ENCODE measurements around the gene ZNF813. TPM values are rescaled to one million over a fixed set of nuclear protein-coding genes. Genes with fewer than 3 reads are reported as not detected.
"Not testable (repeated sequence)": the region's sequence is repeated elsewhere in the genome, so short reads cannot be mapped to it uniquely, and the experiment has no call there.

Gene ZNF813
- total RNA-seq, 4 donors from 2014 or later: 2.4 to 4.7 (median 3.6) TPM

- Histone ChIP-seq H3K36me3 (peaks cover 3% of the 10 kb centered on the region), H3K27me3 (no peaks in the 10 kb centered on the region), H3K4me1 (peaks cover 8% of the 10 kb centered on the region), H3K27ac (peak within 1 kb of the TSS; percentile 83), H3K9me3 (no peaks in the 10 kb centered on the region), H3K4me3 (peak within 1 kb of the TSS; percentile 76)
- DNase-seq (ENCODE audit: low spot score in 2 of 2): peak; percentile 97 to 98
- TF ChIP-seq EP300 (IDR thresholded peaks at IDR 0.05) (no peak), CTCF (IDR thresholded peaks at IDR 0.05) (peak in 1 of 2 donors; percentile 35), POLR2A (IDR thresholded peaks at IDR 0.05) (peak in 1 of 2 donors; percentile 65)
- 2% methylated on average over 19 of the region's 46 CpGs for WGBS
Observed at GRCh38 chr19:53431399-53432087, 36.0 kb upstream of the ZNF813 start, which contains the start of gene ZNF761. TSS of gene ZNF761 (plus strand) at chr19:53431984. CDS start at chr19:53447269, 15,285 bp downstream.

- WGBS: under 1% methylated on average over 30 of the region's 30 CpGs
- no peaks in the 10 kb centered on the region for H3K9me3 ChIP-seq
- H3K27ac ChIP-seq: peak overlapping the region; percentile 83
- TF ChIP-seq POLR2A (IDR thresholded peaks at IDR 0.05) (peak in 1 of 2 donors; percentile 4), EP300 (IDR thresholded peaks at IDR 0.05) (no peak), POLR2AphosphoS5 (IDR thresholded peaks at IDR 0.05) (no peak), CTCF (IDR thresholded peaks at IDR 0.05) (no peak)
- H3K27me3 ChIP-seq: no peaks in the 10 kb centered on the region
- peaks cover 8% of the 10 kb centered on the region for H3K4me1 ChIP-seq
- DNase-seq (ENCODE audit: low spot score in 2 of 2): peak; percentile 73 to 79
- H3K36me3 ChIP-seq: peaks cover 6% of the 10 kb centered on the region
- peak overlapping the region; percentile 76 for H3K4me3 ChIP-seq
Observed at GRCh38 chr19:53432088-53432661, 35.4 kb upstream of the ZNF813 start.

- not testable (repeated sequence) for H3K27ac ChIP-seq; DNase-seq (ENCODE audit: low spot score in 2 of 2); H3K4me1 ChIP-seq; H3K27me3 ChIP-seq; H3K4me3 ChIP-seq
- H3K9me3 ChIP-seq: peaks cover 26% of the 10 kb centered on the region
- H3K36me3 ChIP-seq: peaks cover 78% of the 10 kb centered on the region
- 97% methylated on average over 2 of the region's 2 CpGs for WGBS
Observed at GRCh38 chr19:53443809-53444208, 23.7 kb upstream of the ZNF813 start.

GRCh38 chr19:53447196-53447595 lies 20.3 kb upstream of the ZNF813 start:
- not testable (repeated sequence) for H3K27ac ChIP-seq; H3K4me3 ChIP-seq; H3K27me3 ChIP-seq; DNase-seq (ENCODE audit: low spot score in 2 of 2); H3K4me1 ChIP-seq
- H3K36me3 ChIP-seq: peaks cover 85% of the 10 kb centered on the region
- 87% methylated on average over 5 of the region's 5 CpGs for WGBS
- H3K9me3 ChIP-seq: peaks cover 33% of the 10 kb centered on the region

- Histone ChIP-seq H3K9me3 (peaks cover 59% of the 10 kb centered on the region), H3K4me1 (no peaks in the 10 kb centered on the region), H3K27me3 (no peaks in the 10 kb centered on the region), H3K4me3 (no peak overlapping the region), H3K36me3 (peaks cover 47% of the 10 kb centered on the region), H3K27ac (no peak overlapping the region)
- TF ChIP-seq POLR2A (IDR thresholded peaks at IDR 0.05): no peak
- TF ChIP-seq POLR2AphosphoS5 (IDR thresholded peaks at IDR 0.05): no peak
- TF ChIP-seq EP300 (IDR thresholded peaks at IDR 0.05): no peak
- TF ChIP-seq CTCF (IDR thresholded peaks at IDR 0.05): no peak
- no peak for DNase-seq (ENCODE audit: low spot score in 2 of 2)
- WGBS: 95% methylated on average over 9 of the region's 9 CpGs
Observed at GRCh38 chr19:53455828-53456227, 11.7 kb upstream of the ZNF813 start.

GRCh38 chr19:53460131-53460721 lies 7.3 kb upstream of the ZNF813 start:
- H3K27ac ChIP-seq; H3K4me3 ChIP-seq; H3K4me1 ChIP-seq; DNase-seq (ENCODE audit: low spot score in 2 of 2); H3K36me3 ChIP-seq; H3K27me3 ChIP-seq: not testable (repeated sequence)
- 68% methylated on average over 11 of the region's 11 CpGs for WGBS
- peaks cover 32% of the 10 kb centered on the region for H3K9me3 ChIP-seq
